PC-3 (cell line): ENCODE results near the gene RTN3. TPM values are rescaled to one million over a fixed set of nuclear protein-coding genes. Genes with fewer than 3 reads are reported as not detected.
"Not testable (repeated sequence)": the region's sequence is repeated elsewhere in the genome, so short reads cannot be mapped to it uniquely, and the experiment has no call there.

Source experiments
- ATAC-seq: fragments of 200-7000 bp; cut with Tn5 transposase; 2 replicates; pipeline ENCODE4 v1.9.1; 2020; ENCODE audit warnings: mild to moderate bottlenecking, moderate library complexity
- Bru-seq: library from RNA; stranded (reverse); fragments of 400-500 nt; gene quantifications from one replicate; lab custom pipeline; 2021; lab: Mats Ljungman, UMichigan
- BruChase-seq, 2 experiments: library from RNA; stranded (reverse); fragments of 400-500 nt; gene quantifications; one replicate each; lab custom pipeline; 2021; lab: Mats Ljungman, UMichigan
- BruUV-seq: library from RNA; stranded (reverse); fragments of 400-500 nt; replicated peaks from 2 replicates; lab custom pipeline; 2021; lab: Mats Ljungman, UMichigan
- CTCF ChIA-PET: fragments of 300-600 bp; sonication (Branson Sonifier 250); formaldehyde crosslinking; loops from one replicate; lab custom pipeline; 2022; ENCODE audit warnings: antibody characterized with exemption; lab: Charles Lee
- POLR2A ChIA-PET: fragments of 300-600 bp; sonication (Branson Sonifier 250); formaldehyde crosslinking; loops from one replicate; lab custom pipeline; 2022; ENCODE audit warnings: antibody characterized with exemption; ENCODE audit not compliant: unreplicated experiment; lab: Charles Lee
- DNase-seq: peaks from one replicate; pipeline ENCODE4 v3.0.0-alpha.2; 2015
- H2AFZ ChIP-seq: fragments of 300-600 bp; sonication (generic); 2 replicates; pipeline ENCODE4 v1.6.0; 2016; ENCODE audit warnings: antibody characterized with exemption, low read length
- H3F3A ChIP-seq: fragments of 300-600 bp; sonication (generic); one replicate; pipeline ENCODE4 v1.6.0; 2017; ENCODE audit warnings: antibody characterized with exemption, low read length, control low read depth, mild to moderate bottlenecking; ENCODE audit not compliant: unreplicated experiment
- H3K27ac ChIP-seq: fragments of 300-600 bp; sonication (generic); 2 replicates; pipeline ENCODE4 v1.5.1; 2016; ENCODE audit warnings: mild to moderate bottlenecking, low read length
- H3K27me3 ChIP-seq: fragments of 300-600 bp; sonication (generic); 2 replicates; pipeline ENCODE4 v1.6.1; 2016; ENCODE audit warnings: low read length, mixed read lengths
- H3K36me3 ChIP-seq: fragments of 300-600 bp; sonication (generic); 2 replicates; pipeline ENCODE4 v1.6.1; 2016; ENCODE audit warnings: low read depth, mixed run types, low read length, mixed read lengths
- H3K4me1 ChIP-seq: fragments of 300-600 bp; sonication (generic); 2 replicates; pipeline ENCODE4 v1.5.1; 2016; ENCODE audit warnings: low read length; ENCODE audit not compliant: insufficient read depth
- H3K4me2 ChIP-seq: fragments of 300-600 bp; sonication (generic); 2 replicates; pipeline ENCODE4 v1.6.0; 2016; ENCODE audit warnings: low read length
- H3K4me3 ChIP-seq: fragments of 300-600 bp; sonication (generic); 2 replicates; pipeline ENCODE4 v1.5.1; 2016; ENCODE audit warnings: mild to moderate bottlenecking, low read length, mixed read lengths
- H3K79me2 ChIP-seq: fragments of 300-600 bp; sonication (generic); 2 replicates; pipeline ENCODE4 v1.6.1; 2017; ENCODE audit warnings: low read length, mixed read lengths
- H3K9ac ChIP-seq: fragments of 300-600 bp; sonication (generic); 2 replicates; pipeline ENCODE4 v1.6.0; 2016; ENCODE audit warnings: mild to moderate bottlenecking, low read length
- H3K9me2 ChIP-seq: fragments of 300-600 bp; sonication (generic); replicated peaks from 2 replicates; pipeline ENCODE4 v1.6.1; 2016; ENCODE audit warnings: mixed run types, low read length, mixed read lengths
- H3K9me3 ChIP-seq: fragments of 300-600 bp; sonication (generic); 2 replicates; pipeline ENCODE4 v1.6.1; 2016; ENCODE audit warnings: low read length, mixed read lengths
- H4K20me1 ChIP-seq: fragments of 300-600 bp; sonication (generic); 2 replicates; pipeline ENCODE4 v1.6.1; 2016; ENCODE audit warnings: low read length, mixed read lengths
- CTCF ChIP-seq: fragments of 300-600 bp; sonication (generic); conservative IDR thresholded peaks from 2 replicates; pipeline ENCODE4 v1.5.1; 2017; ENCODE audit warnings: antibody characterized with exemption, low read depth, mild to moderate bottlenecking, low read length
- EZH2 ChIP-seq: fragments of 300-600 bp; sonication (generic); IDR thresholded peaks from one replicate; pipeline ENCODE4 v1.6.1; 2017; ENCODE audit warnings: antibody characterized with exemption, mild to moderate bottlenecking, low read length; ENCODE audit not compliant: unreplicated experiment
- EZH2phosphoT487 ChIP-seq: fragments of 300-600 bp; sonication (generic); IDR thresholded peaks from 2 replicates; pipeline ENCODE4 v1.6.1; 2018; ENCODE audit warnings: mild to moderate bottlenecking, antibody characterized with exemption, low read length, borderline replicate concordance
- intact Hi-C: fragments of 100-400 bp; cut with micrococcal nuclease; formaldehyde crosslinking; loops from 2 replicates; pipeline ENCODE4 v1.9.0; 2023
- long read RNA-seq: library from polyadenylated mRNA; unstranded; transcript quantifications from one replicate; pipeline ENCODE4 v2.0.0, GENCODE V29; 2021; ENCODE audit not compliant: unreplicated experiment
- total RNA-seq: library from RNA; depleted of rRNA; stranded (reverse); fragments of >200 nt; gene quantifications from 2 replicates; pipeline ENCODE4 v1.2.3, GENCODE V29; 2014; rRNA removed

The RTN3 gene
- total RNA-seq (100 and 133 TPM in 2 replicates), Bru-seq, nascent RNA (percentile 84 among the genes with signal in this experiment), BruChase-seq, experiment 1, labeled RNA remaining after a 6-hour chase (percentile 86 among the genes with signal in this experiment), BruChase-seq, experiment 2, labeled RNA remaining after a 2-hour chase (percentile 83 among the genes with signal in this experiment)
- long read RNA-seq, full-length matches to known transcripts = 427 of 490 reads
- long read RNA-seq, partial matches to known transcripts = 51 of 490 reads
- long read RNA-seq, other reads (novel, unspliced or antisense) = 12 of 490 reads

- Histone ChIP-seq H3K4me1 (peaks cover 14% of the 10 kb centered on the region), H3K79me2 (peaks cover 49% of the 10 kb centered on the region), H3K36me3 (no peaks in the 10 kb centered on the region), H3F3A (no peaks in the 10 kb centered on the region), H2AFZ (peak within 1 kb of the TSS; percentile 95), H3K27me3 (no peaks in the 10 kb centered on the region), H3K9me2 (no peaks in the 10 kb centered on the region), H3K4me2 (peak within 1 kb of the TSS; percentile 86), H3K27ac (peak within 1 kb of the TSS; percentile 49), H4K20me1 (peaks cover 13% of the 10 kb centered on the region), H3K9ac (peak within 1 kb of the TSS; percentile 77), H3K9me3 (no peaks in the 10 kb centered on the region), H3K4me3 (peak within 1 kb of the TSS; percentile 85)
- POLR2A ChIA-PET = interaction anchor here (0.5 to 0.8 kb wide), 3 partner anchors 11 to 927 kb away, joined by 4 to 5 read pairs (median 5); partner anchors contain the start of gene ZBTB3
- TF ChIP-seq EZH2 (no peak), CTCF (no peak), EZH2phosphoT487 (no peak)
- peak; percentile 89 for ATAC-seq
- BruUV-seq = no TSS peak
- DNase-seq = peak; percentile 100
- intact Hi-C loops = loop anchor here (1.0 to 2.0 kb wide), 2 partner anchors 10 to 57 kb away; partner anchors contain the start of gene ATL3
- CTCF ChIA-PET = interaction anchor here (0.5 to 0.9 kb wide), 3 partner anchors 11 to 619 kb away, joined by 3 to 6 read pairs (median 5); partner anchors contain the start of gene ATL3
Measured at GRCh38 chr11:63681321-63682065, at the start of gene RTN3. TSS of gene RTN3 (plus strand) at chr11:63681500. CDS start at chr11:63681637, 137 bp downstream.

- ATAC-seq (peak; percentile 67), DNase-seq (peak; percentile 83)
- TF ChIP-seq CTCF (peak; percentile 98), EZH2phosphoT487 (no peak), EZH2 (no peak)
- H3K36me3 ChIP-seq = peaks cover 44% of the 10 kb centered on the region
- H3K27ac ChIP-seq = no peak overlapping the region
- no peaks in the 10 kb centered on the region for H3K79me2 ChIP-seq
- no peaks in the 10 kb centered on the region for H3K9me3 ChIP-seq
- no TSS peak for BruUV-seq
- H3K4me3 ChIP-seq = no peak overlapping the region
- no peaks in the 10 kb centered on the region for H3K9me2 ChIP-seq
- CTCF ChIA-PET = interaction anchor here (0.5 to 1.2 kb wide), 6 partner anchors 9 to 544 kb away, joined by 3 to 9 read pairs (median 4); no protein-coding TSS in a partner anchor
- POLR2A ChIA-PET = no interaction called here
- intact Hi-C loops = loop anchor here (1.0 to 10.0 kb wide), 3 partner anchors 43 to 511 kb away; no protein-coding TSS in a partner anchor
- H3K4me2 ChIP-seq = no peak overlapping the region
- no peaks in the 10 kb centered on the region for H3K27me3 ChIP-seq
- H2AFZ ChIP-seq = no peak overlapping the region
- H3K9ac ChIP-seq = no peak overlapping the region
- no peaks in the 10 kb centered on the region for H3F3A ChIP-seq
- peaks cover 16% of the 10 kb centered on the region for H3K4me1 ChIP-seq
- H4K20me1 ChIP-seq = no peaks in the 10 kb centered on the region
Measured at GRCh38 chr11:63635762-63636465, 45.4 kb upstream of the RTN3 start.

GRCh38 chr11:63638436-63638835, 42.9 kb upstream of the RTN3 start:
- H3K36me3 ChIP-seq = peaks cover 50% of the 10 kb centered on the region

More at GRCh38 chr11:63638436-63638835, 42.9 kb upstream of the RTN3 start:
- H3K27me3 ChIP-seq, H2AFZ ChIP-seq, H3K27ac ChIP-seq, POLR2A ChIA-PET, H3K9me3 ChIP-seq, H3K79me2 ChIP-seq, DNase-seq, H3F3A ChIP-seq, H3K4me3 ChIP-seq, ATAC-seq, H3K9ac ChIP-seq, H4K20me1 ChIP-seq, H3K4me2 ChIP-seq, H3K4me1 ChIP-seq, BruUV-seq, H3K9me2 ChIP-seq: not testable (repeated sequence)
- intact Hi-C loops = loop anchor here (2.0 to 10.0 kb wide), 2 partner anchors 32 to 514 kb away; partner anchors contain the start of gene ATL3
- CTCF ChIA-PET = interaction anchor here (0.6 to 1.9 kb wide), 2 partner anchors 100 to 102 kb away, joined by 3 to 26 read pairs; partner anchors contain the start of gene PLAAT4
